Measurements from ENCODE around the gene TNFRSF25. TPM values are rescaled to one million over a fixed set of nuclear protein-coding genes. Genes with fewer than 3 reads are reported as not detected.
A peak's percentile ranks its signal among the peaks of the same experiment; 100 is the strongest.

The TNFRSF25 gene
- total and polyA plus RNA-seq, 9 of the 15 experiments (the other 6 are each of a cell fraction or from before 2014, with no cell fraction given): 0.24 to 0.49 TPM; not detected in 7

- Histone ChIP-seq H3K4me3 (no peak overlapping the region), H3K27ac (ENCODE audit: extremely low read depth, low read depth, low read length) (no peak overlapping the region), H3K27me3 (ENCODE audit: control insufficient read depth in 2 of 2, insufficient read depth in 2 of 2, low read length in 2 of 2) (peaks cover 65 to 87% of the 10 kb centered on the region in 2 experiments), H3K4me2 (ENCODE audit: insufficient read depth, low read length) (no peak overlapping the region), H2AFZ (ENCODE audit: low read depth, low read length) (no peak overlapping the region), H4K20me1 (replicated peaks; ENCODE audit: control insufficient read depth, insufficient read depth, low read length) (peaks cover 31% of the 10 kb centered on the region), H3K9me3 (replicated peaks; ENCODE audit: control insufficient read depth, insufficient read depth, low read depth, low read length) (no peaks in the 10 kb centered on the region), H3K79me2 (ENCODE audit: control insufficient read depth, insufficient read depth, low read length) (no peaks in the 10 kb centered on the region), H3K36me3 (ENCODE audit: control insufficient read depth, insufficient read depth, low read length) (no peaks in the 10 kb centered on the region; the same call in 2 of the 3 replicates), H3K4me1 (replicated peaks in 1 of 2; ENCODE audit: control insufficient read depth in 2 of 2, insufficient read depth in 2 of 2, low read length in 2 of 2) (peaks cover 0 to 51% of the 10 kb centered on the region in 2 experiments; a peak in 2 of 5 replicates), H3K9me1 (ENCODE audit: control insufficient read depth, insufficient read depth, low read length) (peaks cover 5% of the 10 kb centered on the region), H3K9ac (ENCODE audit: insufficient read depth in 1 of 2, low read depth in 2 of 2, low read length in 2 of 2) (peak overlapping the region in 1 of 2 experiments; percentile 45; a peak in 2 of 4 replicates)
- ChIA-PET CTCF (ENCODE audit: low intra/inter-chr PET ratio) (no interaction called here), POLR2A (no interaction called here)
- WGBS (ENCODE audit: insufficient coverage, low coverage, missing lambda C conversion rate): 4% methylated on average over 47 of the region's 66 CpGs
- intact Hi-C loops (cut with micrococcal nuclease): no loop called here
- no TSS peak for BruUV-seq (replicated peaks)
- peak; percentile 26 for FAIRE-seq
- in situ Hi-C loops (cut with MboI): no loop called here
- ATAC-seq: peak; percentile 30
- peak in 3 of 4 experiments; percentile 57 to 75 (median 71) for DNase-seq (ENCODE audit: extremely low read depth in 1 of 4, low spot score in 3 of 4)
- TF ChIP-seq CXXC5 (CRISPR knock-in tag; IDR thresholded peaks at IDR 0.05) (0 out of 2 replicates have a peak, but pooled peaks have one; percentile 30), SIN3B (IDR thresholded peaks at IDR 0.05; ENCODE audit: low read depth) (peak; percentile 19; the same call in 1 of the 2 replicates), E2F6 (IDR thresholded peaks at IDR 0.05; ENCODE audit: borderline replicate concordance in 1 of 2, extremely low read depth in 1 of 2, insufficient read depth in 1 of 2, insufficient read length in 1 of 2, low read depth in 1 of 2, low read length in 1 of 2, poor library complexity in 1 of 2, severe bottlenecking in 1 of 2) (peak in 1 of 2 experiments; percentile 68), ETS1 (conservative IDR thresholded peaks at IDR 0.05; ENCODE audit: control insufficient read depth, low read depth, low read length) (0 out of 2 replicates have a peak, but pooled peaks have one; percentile 38), ZBTB33 (CRISPR knock-in tag; IDR thresholded peaks at IDR 0.05) (no peak), EZH2 (IDR thresholded peaks at IDR 0.05; ENCODE audit: borderline replicate concordance, low read depth, low read length) (peak; percentile 78; the same call in 1 of the 2 replicates), ZNF764 (CRISPR knock-in tag; IDR thresholded peaks at IDR 0.05; ENCODE audit: low read depth) (no peak), ZBTB7A (IDR thresholded peaks at IDR 0.05; ENCODE audit: borderline replicate concordance, control insufficient read depth, low read depth, low read length) (peak; percentile 74; the same call in 1 of the 2 replicates), THRAP3 (IDR thresholded peaks at IDR 0.05; ENCODE audit: borderline replicate concordance) (no peak), DDX20 (tag; IDR thresholded peaks at IDR 0.05; ENCODE audit: low read depth) (no peak), TFAP4 (CRISPR knock-in tag; IDR thresholded peaks at IDR 0.05; ENCODE audit: borderline replicate concordance) (0 out of 2 replicates have a peak, but pooled peaks have one; percentile 9), ZFX (CRISPR knock-in tag; IDR thresholded peaks at IDR 0.05) (0 out of 2 replicates have a peak, but pooled peaks have one; percentile 9), CREB1 (IDR thresholded peaks at IDR 0.05) (no peak), CREB1 (CRISPR knock-in tag; IDR thresholded peaks at IDR 0.05) (no peak)
These were observed 17.0 kb downstream of the TNFRSF25 start for GRCh38 chr1:6448749-6449631.
